Ishikawa (cell line): ENCODE measurements around the gene SPATA45.

ENCODE experiments used
- CEBPB ChIP-seq: IDR thresholded peaks from 2 replicates; pipeline ENCODE4 v1.6.1; 2012
- CREB1 ChIP-seq: IDR thresholded peaks from 2 replicates; pipeline ENCODE4 v1.6.1; 2012; ENCODE audit warnings: low read depth
- EGR1 ChIP-seq: IDR thresholded peaks from 2 replicates; pipeline ENCODE4 v1.6.1; 2012
- EP300 ChIP-seq: IDR thresholded peaks from 2 replicates; pipeline ENCODE4 v1.6.1; 2012; ENCODE audit warnings: borderline replicate concordance
- FOXM1 ChIP-seq: IDR thresholded peaks from 2 replicates; pipeline ENCODE4 v1.6.1; 2012; ENCODE audit warnings: low read depth, borderline replicate concordance
- NFIC ChIP-seq: IDR thresholded peaks from 2 replicates; pipeline ENCODE4 v1.6.1; 2012
- RAD21 ChIP-seq: IDR thresholded peaks from 2 replicates; pipeline ENCODE4 v1.6.1; 2012; ENCODE audit warnings: low read depth
- TAF1 ChIP-seq: IDR thresholded peaks from 2 replicates; pipeline ENCODE4 v1.6.1; 2012; ENCODE audit warnings: low read depth, mild to moderate bottlenecking
- TCF12 ChIP-seq: IDR thresholded peaks from 2 replicates; pipeline ENCODE4 v1.6.1; 2012; ENCODE audit warnings: low read depth
- TEAD4 ChIP-seq: IDR thresholded peaks from 2 replicates; pipeline ENCODE4 v1.6.1; 2012
- YY1 ChIP-seq: IDR thresholded peaks from 2 replicates; pipeline ENCODE4 v1.6.1; 2012; ENCODE audit warnings: low read depth
- ZBTB7A ChIP-seq: IDR thresholded peaks from 2 replicates; pipeline ENCODE4 v1.6.1; 2012; ENCODE audit warnings: low read depth
- TF ChIP-seq, protein P1 (sequence below): IDR thresholded peaks from 2 replicates; pipeline ENCODE4 v1.6.1; 2012
- TF ChIP-seq, protein P2 (sequence below): IDR thresholded peaks from 2 replicates; pipeline ENCODE4 v1.6.1; 2012
- TF ChIP-seq, protein P3 (sequence below): IDR thresholded peaks from 2 replicates; pipeline ENCODE4 v1.6.1; 2012; ENCODE audit warnings: low read depth, mild to moderate bottlenecking

The SPATA45 gene

DNA sequence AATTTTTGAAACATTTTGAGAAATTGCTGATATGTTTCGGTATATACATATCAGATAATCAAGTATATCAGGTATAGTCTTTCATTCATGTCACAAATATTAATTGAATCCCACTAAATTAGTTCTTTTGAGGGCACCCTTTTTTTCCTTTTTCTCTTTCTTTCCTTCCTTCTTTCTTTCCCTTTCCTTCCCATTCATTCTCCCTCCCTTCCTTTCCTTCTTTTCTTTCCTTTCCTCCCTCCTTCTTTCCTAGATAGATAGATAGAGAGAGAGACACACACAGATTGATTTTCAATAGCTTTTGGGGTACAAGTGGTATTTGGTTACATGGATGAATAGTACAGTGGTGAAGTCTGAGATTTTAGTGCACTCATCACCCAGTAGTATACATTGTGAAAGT lies 61.6 kb downstream of the SPATA45 start:
- TF ChIP-seq NFIC, result no peak
- TF ChIP-seq CREB1, result no peak
- TF ChIP-seq, protein P1, sequence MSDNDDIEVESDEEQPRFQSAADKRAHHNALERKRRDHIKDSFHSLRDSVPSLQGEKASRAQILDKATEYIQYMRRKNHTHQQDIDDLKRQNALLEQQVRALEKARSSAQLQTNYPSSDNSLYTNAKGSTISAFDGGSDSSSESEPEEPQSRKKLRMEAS, result no peak
- TF ChIP-seq FOXM1, result no peak
- no peak for TF ChIP-seq RAD21
- TF ChIP-seq TCF12, result no peak
- TF ChIP-seq, protein P2, sequence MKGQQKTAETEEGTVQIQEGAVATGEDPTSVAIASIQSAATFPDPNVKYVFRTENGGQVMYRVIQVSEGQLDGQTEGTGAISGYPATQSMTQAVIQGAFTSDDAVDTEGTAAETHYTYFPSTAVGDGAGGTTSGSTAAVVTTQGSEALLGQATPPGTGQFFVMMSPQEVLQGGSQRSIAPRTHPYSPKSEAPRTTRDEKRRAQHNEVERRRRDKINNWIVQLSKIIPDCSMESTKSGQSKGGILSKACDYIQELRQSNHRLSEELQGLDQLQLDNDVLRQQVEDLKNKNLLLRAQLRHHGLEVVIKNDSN, result no peak

DNA sequence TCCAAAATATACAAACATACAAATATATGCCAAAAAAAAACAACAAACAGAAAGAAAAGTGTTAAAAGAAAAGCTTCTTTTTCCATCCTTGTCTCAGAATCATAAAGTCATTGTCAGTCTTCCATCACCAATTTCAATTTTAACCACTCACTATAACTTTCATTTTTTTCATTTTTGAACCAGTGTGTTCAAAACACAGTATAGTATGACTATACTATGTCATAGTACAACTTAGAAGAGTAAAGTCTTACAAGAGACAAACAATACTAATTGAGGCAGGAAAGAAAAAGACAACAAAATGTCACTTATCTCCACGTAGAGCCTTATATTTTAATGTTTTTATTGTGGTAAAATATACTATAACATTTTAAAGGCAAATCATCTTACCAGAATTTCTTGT lies 63.5 kb downstream of the SPATA45 start:
- TF ChIP-seq, protein P1, result no peak
- TF ChIP-seq TAF1, result no peak
- no peak for TF ChIP-seq CREB1
- no peak for TF ChIP-seq ZBTB7A
- TF ChIP-seq, protein P3, sequence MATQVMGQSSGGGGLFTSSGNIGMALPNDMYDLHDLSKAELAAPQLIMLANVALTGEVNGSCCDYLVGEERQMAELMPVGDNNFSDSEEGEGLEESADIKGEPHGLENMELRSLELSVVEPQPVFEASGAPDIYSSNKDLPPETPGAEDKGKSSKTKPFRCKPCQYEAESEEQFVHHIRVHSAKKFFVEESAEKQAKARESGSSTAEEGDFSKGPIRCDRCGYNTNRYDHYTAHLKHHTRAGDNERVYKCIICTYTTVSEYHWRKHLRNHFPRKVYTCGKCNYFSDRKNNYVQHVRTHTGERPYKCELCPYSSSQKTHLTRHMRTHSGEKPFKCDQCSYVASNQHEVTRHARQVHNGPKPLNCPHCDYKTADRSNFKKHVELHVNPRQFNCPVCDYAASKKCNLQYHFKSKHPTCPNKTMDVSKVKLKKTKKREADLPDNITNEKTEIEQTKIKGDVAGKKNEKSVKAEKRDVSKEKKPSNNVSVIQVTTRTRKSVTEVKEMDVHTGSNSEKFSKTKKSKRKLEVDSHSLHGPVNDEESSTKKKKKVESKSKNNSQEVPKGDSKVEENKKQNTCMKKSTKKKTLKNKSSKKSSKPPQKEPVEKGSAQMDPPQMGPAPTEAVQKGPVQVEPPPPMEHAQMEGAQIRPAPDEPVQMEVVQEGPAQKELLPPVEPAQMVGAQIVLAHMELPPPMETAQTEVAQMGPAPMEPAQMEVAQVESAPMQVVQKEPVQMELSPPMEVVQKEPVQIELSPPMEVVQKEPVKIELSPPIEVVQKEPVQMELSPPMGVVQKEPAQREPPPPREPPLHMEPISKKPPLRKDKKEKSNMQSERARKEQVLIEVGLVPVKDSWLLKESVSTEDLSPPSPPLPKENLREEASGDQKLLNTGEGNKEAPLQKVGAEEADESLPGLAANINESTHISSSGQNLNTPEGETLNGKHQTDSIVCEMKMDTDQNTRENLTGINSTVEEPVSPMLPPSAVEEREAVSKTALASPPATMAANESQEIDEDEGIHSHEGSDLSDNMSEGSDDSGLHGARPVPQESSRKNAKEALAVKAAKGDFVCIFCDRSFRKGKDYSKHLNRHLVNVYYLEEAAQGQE, result no peak
- no peak for TF ChIP-seq EP300
- TF ChIP-seq TEAD4, result no peak
- TF ChIP-seq NFIC, result no peak
- TF ChIP-seq FOXM1, result no peak
- no peak for TF ChIP-seq CEBPB
- TF ChIP-seq RAD21, result no peak
- TF ChIP-seq, protein P2, result no peak
- no peak for TF ChIP-seq EGR1
- no peak for TF ChIP-seq YY1
- TF ChIP-seq TCF12, result no peak

DNA sequence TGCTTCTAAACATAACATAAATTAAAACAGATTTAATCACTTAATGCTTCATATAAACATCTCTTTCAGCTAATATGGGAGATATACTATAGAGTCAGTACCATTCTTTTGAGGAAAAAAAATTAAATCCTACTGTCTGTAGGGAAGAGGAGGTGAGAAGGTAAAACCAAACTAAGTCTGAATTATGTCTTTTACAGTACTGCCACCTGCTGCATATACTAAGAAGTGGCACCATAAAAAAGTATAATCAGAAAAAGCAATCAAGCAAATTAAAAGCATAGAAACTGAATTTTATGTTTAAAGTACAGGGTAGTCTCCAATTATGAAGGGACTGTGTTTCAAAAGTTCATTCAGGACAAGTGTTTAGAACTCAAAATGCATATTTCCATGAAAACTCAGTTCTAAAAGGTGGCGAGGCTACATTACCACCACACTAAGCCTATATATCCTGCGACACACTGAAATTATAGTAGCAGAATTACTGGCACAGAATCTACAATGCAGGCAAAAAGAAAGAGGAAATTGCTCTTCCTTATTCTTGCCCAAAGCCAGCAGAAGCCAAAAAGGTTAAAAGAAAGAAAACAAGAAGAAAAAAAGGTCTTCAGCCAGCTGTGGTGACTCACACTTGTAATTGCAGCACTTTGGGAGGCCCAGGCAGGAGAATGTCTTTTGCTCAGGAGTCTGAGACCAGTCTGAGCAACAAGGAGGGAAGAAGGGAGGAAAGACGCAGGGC lies 64.9 kb downstream of the SPATA45 start:
- TF ChIP-seq RAD21 (peak; percentile 60), ZBTB7A (no peak), EP300 (no peak)

DNA sequence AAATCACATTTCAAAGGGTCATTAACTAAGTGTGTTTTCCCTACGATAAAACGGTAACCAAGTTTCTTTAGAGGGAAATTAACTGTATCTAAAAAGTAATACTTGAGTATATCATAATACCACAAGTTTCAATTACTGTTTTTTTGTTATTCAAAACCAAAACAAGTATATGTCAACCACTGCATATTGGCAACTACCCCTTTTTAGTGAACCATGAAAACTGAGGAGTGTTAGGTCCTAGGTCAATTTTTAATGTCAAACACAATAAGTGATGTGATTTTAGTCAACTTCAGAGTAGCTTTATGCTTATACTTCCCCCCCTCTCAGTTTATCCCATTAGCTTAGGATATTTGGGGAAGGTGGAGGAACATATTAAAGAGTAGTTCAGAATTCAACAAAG lies 66.2 kb downstream of the SPATA45 start:
- TF ChIP-seq YY1 (no peak), TEAD4 (no peak), ZBTB7A (no peak), CREB1 (no peak), NFIC (no peak), CEBPB (no peak), EP300 (no peak), RAD21 (no peak), TCF12 (no peak), EGR1 (no peak)
- TF ChIP-seq, protein P2, result no peak

DNA sequence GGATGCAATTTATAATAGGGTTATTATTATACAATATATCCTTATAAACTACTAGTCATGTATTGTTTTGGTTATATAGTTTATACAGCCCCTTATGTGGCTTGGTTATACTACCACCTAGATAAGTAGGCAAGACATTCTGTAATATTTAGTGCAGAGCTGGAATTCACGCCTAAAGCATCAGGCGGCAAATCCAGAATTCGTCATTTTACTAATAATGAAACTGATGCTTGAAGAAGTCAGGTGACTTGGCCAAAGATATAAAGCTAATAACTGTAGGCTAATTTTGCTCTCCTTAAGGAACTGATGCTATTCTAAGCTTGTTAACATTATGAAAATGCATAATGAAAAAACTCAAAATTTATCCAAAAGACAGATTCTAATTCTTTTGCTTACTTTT lies 66.7 kb downstream of the SPATA45 start:
- TF ChIP-seq EP300 (no peak), TCF12 (no peak), CEBPB (no peak), NFIC (no peak), EGR1 (no peak)
- TF ChIP-seq, protein P2, result no peak
